Colonic mucosa (tissue), 4 donors: Measurements from ENCODE around the gene C2orf72. TPM values are rescaled to one million over a fixed set of nuclear protein-coding genes. Genes with fewer than 3 reads are reported as not detected.

ENCODE experiments used
- DNase-seq: peaks from one replicate; pipeline ENCODE4 v3.0.0-alpha.2; 2020
- H3K27ac ChIP-seq: fragments of 200-600 bp; one replicate; pipeline ENCODE4 v1.8.0; 2021
- H3K27me3 ChIP-seq: fragments of 200-600 bp; one replicate; pipeline ENCODE4 v1.8.0; 2021
- H3K36me3 ChIP-seq: fragments of 200-600 bp; one replicate; pipeline ENCODE4 v1.8.0; 2021
- H3K4me1 ChIP-seq: fragments of 200-600 bp; one replicate; pipeline ENCODE4 v1.8.0; 2021; ENCODE audit warnings: mild to moderate bottlenecking
- H3K4me3 ChIP-seq: fragments of 200-600 bp; one replicate; pipeline ENCODE4 v1.8.0; 2021
- H3K9ac ChIP-seq, 2 donors: one replicate each; pipeline ENCODE4 v1.7.0; 2013; ENCODE audit warnings: control low read depth in 2 of 2, low read depth in 2 of 2, low read length in 2 of 2
- H3K9me3 ChIP-seq: fragments of 200-600 bp; one replicate; pipeline ENCODE4 v1.8.0; 2021
- intact Hi-C: fragments of 100-400 bp; cut with DNase I; formaldehyde crosslinking; loops from one replicate; pipeline ENCODE4 v1.14.1; 2022
- total RNA-seq, 2 donors: library from RNA; stranded (reverse); fragmentation: NEBNext Ultra II Directional in 1 of 2; extraction: Animal tissue kit (Norgen Biotek cat#: 25700) in 1 of 2; gene quantifications; one replicate each; pipeline ENCODE4 v1.2.1, GENCODE V29; 2021
- TF ChIP-seq, protein P1 (sequence below): fragments of 200-600 bp; IDR thresholded peaks from one replicate; pipeline ENCODE4 v1.8.0; 2022; ENCODE audit warnings: antibody characterized with exemption, mild to moderate bottlenecking
- donor health status: healthy.
- donor health status: DM: no; HTN: no; CAD: no.
- donor health status: DM: no; HTN: no; CAD: no.

The C2orf72 gene
- total RNA-seq, 2 donors from 2014 or later: 44.5 to 82.5 TPM

GRCh38 chr2:231050018-231050901 is 12.9 kb downstream of the C2orf72 start:
- Histone ChIP-seq H3K4me3 (no peak overlapping the region), H3K36me3 (peaks cover 3% of the 10 kb centered on the region), H3K9me3 (no peaks in the 10 kb centered on the region), H3K27me3 (no peaks in the 10 kb centered on the region), H3K9ac (peak overlapping the region; percentile 58 to 87), H3K4me1 (peaks cover 23% of the 10 kb centered on the region), H3K27ac (peak overlapping the region; percentile 69)
- peak; percentile 91 for DNase-seq
- intact Hi-C loops: no loop called here
- TF ChIP-seq, protein P1, sequence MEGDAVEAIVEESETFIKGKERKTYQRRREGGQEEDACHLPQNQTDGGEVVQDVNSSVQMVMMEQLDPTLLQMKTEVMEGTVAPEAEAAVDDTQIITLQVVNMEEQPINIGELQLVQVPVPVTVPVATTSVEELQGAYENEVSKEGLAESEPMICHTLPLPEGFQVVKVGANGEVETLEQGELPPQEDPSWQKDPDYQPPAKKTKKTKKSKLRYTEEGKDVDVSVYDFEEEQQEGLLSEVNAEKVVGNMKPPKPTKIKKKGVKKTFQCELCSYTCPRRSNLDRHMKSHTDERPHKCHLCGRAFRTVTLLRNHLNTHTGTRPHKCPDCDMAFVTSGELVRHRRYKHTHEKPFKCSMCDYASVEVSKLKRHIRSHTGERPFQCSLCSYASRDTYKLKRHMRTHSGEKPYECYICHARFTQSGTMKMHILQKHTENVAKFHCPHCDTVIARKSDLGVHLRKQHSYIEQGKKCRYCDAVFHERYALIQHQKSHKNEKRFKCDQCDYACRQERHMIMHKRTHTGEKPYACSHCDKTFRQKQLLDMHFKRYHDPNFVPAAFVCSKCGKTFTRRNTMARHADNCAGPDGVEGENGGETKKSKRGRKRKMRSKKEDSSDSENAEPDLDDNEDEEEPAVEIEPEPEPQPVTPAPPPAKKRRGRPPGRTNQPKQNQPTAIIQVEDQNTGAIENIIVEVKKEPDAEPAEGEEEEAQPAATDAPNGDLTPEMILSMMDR: no peak

GRCh38 chr2:231051116-231051515 is 13.8 kb downstream of the C2orf72 start:
- Histone ChIP-seq H3K9ac (peak overlapping the region; percentile 58 to 87), H3K9me3 (no peaks in the 10 kb centered on the region), H3K36me3 (peaks cover 3% of the 10 kb centered on the region), H3K27ac (peak overlapping the region; percentile 69), H3K4me3 (no peak overlapping the region), H3K27me3 (no peaks in the 10 kb centered on the region), H3K4me1 (peaks cover 23% of the 10 kb centered on the region)
- intact Hi-C loops: no loop called here
- no peak for DNase-seq
- TF ChIP-seq, protein P1: no peak

DNA sequence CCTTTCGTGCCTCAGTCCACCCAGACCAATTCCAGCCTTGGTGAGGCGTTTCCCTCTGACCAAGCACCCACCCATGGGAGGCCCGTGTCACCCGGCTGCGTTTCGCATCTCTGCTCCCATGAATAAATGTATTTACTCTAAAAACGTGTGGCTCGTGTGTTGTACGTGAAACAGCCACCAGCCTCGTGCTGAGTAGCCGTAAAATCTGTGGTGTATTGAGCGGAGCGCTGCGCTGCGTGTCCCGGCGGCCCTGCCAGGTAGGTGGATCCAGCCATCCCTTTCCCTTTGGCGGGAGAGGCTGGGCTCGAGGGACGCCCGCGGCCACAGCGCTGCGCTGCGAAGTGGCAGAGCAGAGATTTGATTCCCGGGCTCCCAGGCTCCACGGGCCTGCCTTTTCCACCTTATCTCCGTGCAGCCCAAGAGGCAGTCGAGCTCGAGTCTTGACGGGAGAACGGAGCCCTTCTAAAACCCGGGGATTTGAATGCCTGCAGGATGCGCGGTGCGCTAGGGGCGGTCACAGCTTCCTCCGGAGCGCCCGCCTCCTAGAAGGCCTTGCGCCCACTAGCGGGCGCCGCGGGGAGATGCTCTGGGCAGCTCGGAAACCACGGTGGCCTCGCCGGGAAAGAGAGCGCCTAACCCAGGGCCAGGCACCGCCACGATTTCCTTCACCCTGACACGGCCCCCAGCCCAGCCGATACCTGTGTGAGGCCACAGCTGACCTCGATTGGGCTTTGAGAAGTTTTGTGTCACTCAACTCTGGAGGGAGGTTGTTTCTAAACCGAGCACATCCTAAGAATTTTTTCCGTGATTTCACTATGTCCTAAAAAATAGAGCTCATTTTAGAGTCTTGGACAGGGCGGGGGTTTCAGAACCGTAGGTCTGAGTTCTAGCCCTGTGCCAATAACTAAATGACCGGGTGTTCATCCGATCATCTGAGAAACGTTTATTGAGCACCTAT is 15.4 kb downstream of the C2orf72 start:
- H3K9ac ChIP-seq: peak overlapping the region in 1 of 2 donors; percentile 71
- intact Hi-C loops: no loop called here

DNA sequence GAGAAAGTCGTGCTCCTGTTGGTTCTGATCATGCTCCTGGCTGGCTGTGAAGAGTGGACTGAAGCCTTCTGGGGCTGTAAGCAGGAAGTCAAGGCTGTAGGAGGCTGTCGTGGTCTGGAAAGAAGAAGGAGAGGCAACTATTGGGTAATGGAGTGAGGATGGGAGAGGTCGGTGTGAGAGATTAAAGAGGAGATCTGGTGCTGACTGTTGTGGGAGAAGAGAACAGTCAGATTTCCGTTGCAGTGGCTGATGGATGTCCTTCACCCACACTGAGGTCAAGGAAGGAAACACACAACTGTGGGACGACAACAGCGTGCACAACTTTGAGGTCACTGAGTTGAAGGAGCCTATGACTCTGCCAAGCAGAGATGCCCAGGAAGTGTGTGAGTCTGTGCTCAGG is 16.5 kb downstream of the C2orf72 start:
- TF ChIP-seq, protein P1: no peak
- Histone ChIP-seq H3K36me3 (no peaks in the 10 kb centered on the region), H3K27ac (no peak overlapping the region), H3K9me3 (no peaks in the 10 kb centered on the region), H3K4me1 (peaks cover 33% of the 10 kb centered on the region), H3K9ac (no peak overlapping the region), H3K27me3 (no peaks in the 10 kb centered on the region), H3K4me3 (no peak overlapping the region)
- intact Hi-C loops: no loop called here
- DNase-seq: no peak

More for the DNA sequence above, 15.4 kb downstream of the C2orf72 start:
- peaks cover 23% of the 10 kb centered on the region for H3K4me1 ChIP-seq
- peak overlapping the region; percentile 68 for H3K4me3 ChIP-seq
- TF ChIP-seq, protein P1: peak; percentile 93
- H3K36me3 ChIP-seq: no peaks in the 10 kb centered on the region
- peak; percentile 89 for DNase-seq
- H3K27ac ChIP-seq: peak overlapping the region; percentile 38
- no peaks in the 10 kb centered on the region for H3K9me3 ChIP-seq
- H3K27me3 ChIP-seq: no peaks in the 10 kb centered on the region
